ENCODE data around the gene PSMC5. TPM values are rescaled to one million over a fixed set of nuclear protein-coding genes. Genes with fewer than 3 reads are reported as not detected.

The PSMC5 gene
- total and polyA plus RNA-seq, 10 of the 15 experiments (the other 5 are each of a cell fraction or from before 2014, with no cell fraction given) = 55.0 to 266 (median 148) TPM

DNA sequence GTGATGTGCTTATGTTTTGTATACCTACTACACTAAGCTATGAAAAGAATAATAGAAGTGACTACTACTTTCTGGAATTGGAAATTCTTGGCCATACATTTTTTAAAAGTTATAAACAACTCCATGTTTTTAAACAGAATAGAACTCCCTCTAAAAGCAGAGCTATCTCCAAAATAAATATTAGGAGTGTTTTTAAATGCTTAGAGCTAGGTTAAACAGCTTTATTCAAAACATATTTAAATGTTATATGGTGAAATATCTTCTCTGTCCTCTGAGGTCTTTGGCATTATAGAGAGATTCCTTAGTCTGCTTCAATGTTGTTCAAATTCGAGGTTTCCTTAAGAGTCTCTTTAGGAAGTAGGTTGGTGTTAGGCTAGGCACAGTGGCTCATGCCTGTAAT lies 22.9 kb upstream of the PSMC5 start:
- WGBS (ENCODE audit: insufficient coverage, insufficient replicate concordance, low lambda C conversion rate, missing lambda C conversion rate) = 95% methylated on average over 1 of the region's 1 CpG
- ChIA-PET CTCF (interaction anchor here (0.8 to 2.2 kb wide), 7 partner anchors 20 to 379 kb away, joined by 3 to 6 read pairs (median 4); no protein-coding TSS in a partner anchor), POLR2A (interaction anchor here (1.0 to 1.4 kb wide), 4 partner anchors 22 to 35 kb away, joined by 3 to 6 read pairs (median 3); partner anchors contain the start of genes CCDC47 and DDX42), RAD21 (ENCODE audit: unreplicated experiment) (interaction anchor here (1.2 kb wide), 1 partner anchor 45 kb away, joined by 3 read pairs; no protein-coding TSS in a partner anchor), SMC1A (ENCODE audit: uncharacterized antibody, unreplicated experiment) (interaction anchor here (0.9 to 1.6 kb wide), 7 partner anchors 14 to 379 kb away, joined by 3 to 8 read pairs (median 3); no protein-coding TSS in a partner anchor)
- in situ Hi-C loops (cut with MboI) (no loop called here), intact Hi-C loops (cut with micrococcal nuclease; ENCODE audit: unreplicated experiment) (no loop called here)
- Histone ChIP-seq H3K36me3 (ENCODE audit: control insufficient read depth in 2 of 2, insufficient read depth in 2 of 2, low read length in 1 of 2) (peaks cover 5 to 46% of the 10 kb centered on the region in 2 experiments), H3K4me2 (ENCODE audit: control insufficient read depth, insufficient read depth) (no peak overlapping the region), H2AFZ (ENCODE audit: control insufficient read depth, low read depth, low read length) (no peak overlapping the region), H3K27me3 (replicated peaks in 1 of 2; ENCODE audit: control insufficient read depth in 2 of 2, insufficient read depth in 2 of 2, low read length in 1 of 2) (no peaks in the 10 kb centered on the region), H3K4me3 (no peak overlapping the region), H3K27ac (ENCODE audit: control insufficient read depth, insufficient read depth) (no peak overlapping the region), H4K20me1 (ENCODE audit: control insufficient read depth, insufficient read depth) (no peaks in the 10 kb centered on the region; the same call in 1 of the 2 replicates), H3K79me2 (ENCODE audit: control insufficient read depth, insufficient read depth, low read length) (no peaks in the 10 kb centered on the region), H3K9me3 (replicated peaks; ENCODE audit: control insufficient read depth, insufficient read depth, low read length) (no peaks in the 10 kb centered on the region), H3K4me1 (ENCODE audit: control insufficient read depth, insufficient read depth, low read length) (no peaks in the 10 kb centered on the region), H3K9ac (ENCODE audit: control insufficient read depth, insufficient read depth, low read length) (no peak overlapping the region)
- BruUV-seq (replicated peaks) = no TSS peak
- no peak for TF ChIP-seq PAX8 (IDR thresholded peaks at IDR 0.05)
- TF ChIP-seq NR2C1 (IDR thresholded peaks at IDR 0.05) = no peak
- ATAC-seq (no peak), DNase-seq (ENCODE audit: low read depth, low spot score) (no peak), FAIRE-seq (no peak)

DNA sequence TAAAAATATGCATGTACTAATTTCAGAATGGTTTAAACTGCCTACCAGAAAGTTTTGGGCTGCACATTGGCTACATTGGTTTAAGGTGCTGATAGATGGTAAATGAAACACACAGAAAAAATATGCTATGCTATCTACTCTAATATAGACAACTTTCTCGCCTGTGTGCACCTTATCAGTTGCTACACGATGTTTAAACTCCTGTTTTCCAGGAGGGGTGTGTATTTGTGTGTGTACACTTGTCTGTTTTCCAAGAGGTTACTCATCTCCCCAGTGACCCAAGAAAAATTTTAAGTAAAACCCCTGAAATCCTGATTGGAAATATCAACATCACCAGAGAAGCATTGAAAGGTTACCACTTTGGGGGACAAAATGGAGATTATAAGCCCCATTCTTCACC lies 21.6 kb upstream of the PSMC5 start:
- TSS peak; percentile 29 for BruUV-seq (replicated peaks)
- no peak overlapping the region for H3K9ac ChIP-seq (ENCODE audit: control insufficient read depth, insufficient read depth, low read length)
- no peaks in the 10 kb centered on the region for H4K20me1 ChIP-seq (ENCODE audit: control insufficient read depth, insufficient read depth)
- no peak overlapping the region for H3K4me3 ChIP-seq
- no peaks in the 10 kb centered on the region for H3K4me1 ChIP-seq (ENCODE audit: control insufficient read depth, insufficient read depth, low read length)
- no peak overlapping the region for H3K27ac ChIP-seq (ENCODE audit: control insufficient read depth, insufficient read depth)
- DNase-seq (ENCODE audit: low read depth, low spot score) (no peak), FAIRE-seq (no peak), ATAC-seq (no peak)
- no peaks in the 10 kb centered on the region for H3K27me3 ChIP-seq (replicated peaks in 1 of 2; ENCODE audit: control insufficient read depth in 2 of 2, insufficient read depth in 2 of 2, low read length in 1 of 2)
- no peak overlapping the region for H2AFZ ChIP-seq (ENCODE audit: control insufficient read depth, low read depth, low read length)
- intact Hi-C loops (cut with micrococcal nuclease; ENCODE audit: unreplicated experiment) (no loop called here), in situ Hi-C loops (cut with MboI) (no loop called here)
- ChIA-PET RAD21 (ENCODE audit: unreplicated experiment) (interaction anchor here (1.2 kb wide), 1 partner anchor 43 kb away, joined by 3 read pairs; no protein-coding TSS in a partner anchor), SMC1A (ENCODE audit: uncharacterized antibody, unreplicated experiment) (no interaction called here), CTCF (no interaction called here), POLR2A (interaction anchor here (1.0 kb wide), 1 partner anchor 23 kb away, joined by 4 read pairs; no protein-coding TSS in a partner anchor)
- no peaks in the 10 kb centered on the region for H3K9me3 ChIP-seq (replicated peaks; ENCODE audit: control insufficient read depth, insufficient read depth, low read length)
- 73% methylated on average over 2 of the region's 2 CpGs for WGBS (ENCODE audit: insufficient coverage, insufficient replicate concordance, low lambda C conversion rate, missing lambda C conversion rate)
- no peak for TF ChIP-seq ZNF207 (IDR thresholded peaks at IDR 0.05; ENCODE audit: borderline replicate concordance)
- no peak for TF ChIP-seq BHLHE40 (IDR thresholded peaks at IDR 0.05; ENCODE audit: borderline replicate concordance in 1 of 2, low read depth in 2 of 2, low read length in 1 of 2)
- TF ChIP-seq PAX5 (IDR thresholded peaks at IDR 0.05; ENCODE audit: borderline replicate concordance, low read depth, low read length) = no peak
- TF ChIP-seq NFYA (IDR thresholded peaks at IDR 0.05; ENCODE audit: borderline replicate concordance, low read depth, low read length) = no peak
- TF ChIP-seq, protein P1, sequence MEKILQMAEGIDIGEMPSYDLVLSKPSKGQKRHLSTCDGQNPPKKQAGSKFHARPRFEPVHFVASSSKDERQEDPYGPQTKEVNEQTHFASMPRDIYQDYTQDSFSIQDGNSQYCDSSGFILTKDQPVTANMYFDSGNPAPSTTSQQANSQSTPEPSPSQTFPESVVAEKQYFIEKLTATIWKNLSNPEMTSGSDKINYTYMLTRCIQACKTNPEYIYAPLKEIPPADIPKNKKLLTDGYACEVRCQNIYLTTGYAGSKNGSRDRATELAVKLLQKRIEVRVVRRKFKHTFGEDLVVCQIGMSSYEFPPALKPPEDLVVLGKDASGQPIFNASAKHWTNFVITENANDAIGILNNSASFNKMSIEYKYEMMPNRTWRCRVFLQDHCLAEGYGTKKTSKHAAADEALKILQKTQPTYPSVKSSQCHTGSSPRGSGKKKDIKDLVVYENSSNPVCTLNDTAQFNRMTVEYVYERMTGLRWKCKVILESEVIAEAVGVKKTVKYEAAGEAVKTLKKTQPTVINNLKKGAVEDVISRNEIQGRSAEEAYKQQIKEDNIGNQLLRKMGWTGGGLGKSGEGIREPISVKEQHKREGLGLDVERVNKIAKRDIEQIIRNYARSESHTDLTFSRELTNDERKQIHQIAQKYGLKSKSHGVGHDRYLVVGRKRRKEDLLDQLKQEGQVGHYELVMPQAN (conservative IDR thresholded peaks at IDR 0.05) = no peak
- TF ChIP-seq NR2C2 (IDR thresholded peaks at IDR 0.05; ENCODE audit: borderline replicate concordance, control insufficient read depth, insufficient read length, low read depth) = no peak
- TF ChIP-seq BCL11A (IDR thresholded peaks at IDR 0.05; ENCODE audit: low read depth, low read length) = no peak
- TF ChIP-seq IKZF1 (conservative IDR thresholded peaks at IDR 0.05) = no peak
- no peak for TF ChIP-seq BMI1 (IDR thresholded peaks at IDR 0.05; ENCODE audit: borderline replicate concordance)
- TF ChIP-seq TAF1 (IDR thresholded peaks at IDR 0.05; ENCODE audit: borderline replicate concordance, low read depth, low read length) = no peak
- TF ChIP-seq POLR2AphosphoS2 (IDR thresholded peaks at IDR 0.05; ENCODE audit: low read depth, low read length) = no peak
- TF ChIP-seq SMAD5 (IDR thresholded peaks at IDR 0.05; ENCODE audit: low read depth) = no peak
- no peak overlapping the region for H3K4me2 ChIP-seq (ENCODE audit: control insufficient read depth, insufficient read depth)
- no peaks in the 10 kb centered on the region for H3K79me2 ChIP-seq (ENCODE audit: control insufficient read depth, insufficient read depth, low read length)
- peaks cover 0 to 39% of the 10 kb centered on the region in 2 experiments for H3K36me3 ChIP-seq (ENCODE audit: control insufficient read depth in 2 of 2, insufficient read depth in 2 of 2, low read length in 1 of 2)
